HG02588 (cell line): ENCODE data around the gene STARD5.
A peak's percentile ranks its signal among the peaks of the same experiment; 100 is the strongest.
"Not testable (repeated sequence)": the region's sequence is repeated elsewhere in the genome, so short reads cannot be mapped to it uniquely, and the experiment has no call there.

Experiments
- ATAC-seq: cut with Tn5 transposase; IDR thresholded peaks from one replicate; pipeline ENCODE4 v1.9.1; 2021; ENCODE audit warnings: mild to moderate bottlenecking, moderate library complexity; ENCODE audit not compliant: unreplicated experiment

STARD5 gene

GRCh38 chr15:81323944-81324881, at the start of gene STARD5:
STARD5 (minus strand) TSS chr15:81324141; CDS start chr15:81324099, 42 bp downstream.
- ATAC-seq = peak; percentile 99

- ATAC-seq = no peak
Observed at GRCh38 chr15:81373176-81373575, 49.2 kb upstream of the STARD5 start.

- no peak for ATAC-seq
Observed at GRCh38 chr15:81372575-81372974, 48.6 kb upstream of the STARD5 start.

GRCh38 chr15:81363718-81364500, 40.0 kb upstream of the STARD5 start:
- ATAC-seq = no peak

- ATAC-seq = no peak
Observed at GRCh38 chr15:81363276-81363675, 39.3 kb upstream of the STARD5 start.

- no peak for ATAC-seq
Observed at GRCh38 chr15:81362790-81363189, 38.8 kb upstream of the STARD5 start.

- ATAC-seq = no peak
Observed at GRCh38 chr15:81361891-81362290, 38.0 kb upstream of the STARD5 start.

GRCh38 chr15:81360491-81360890, 36.5 kb upstream of the STARD5 start:
- ATAC-seq = no peak

- no peak for ATAC-seq
Observed at GRCh38 chr15:81358248-81358647, 34.3 kb upstream of the STARD5 start.

- ATAC-seq = no peak
Observed at GRCh38 chr15:81357180-81357686, 33.3 kb upstream of the STARD5 start.

- no peak for ATAC-seq
Observed at GRCh38 chr15:81356252-81356651, 32.3 kb upstream of the STARD5 start.

GRCh38 chr15:81351651-81352050, 27.7 kb upstream of the STARD5 start:
- ATAC-seq = no peak

- ATAC-seq = no peak
Observed at GRCh38 chr15:81349271-81349670, 25.3 kb upstream of the STARD5 start.

- ATAC-seq = not testable (repeated sequence)
Observed at GRCh38 chr15:81348691-81349090, 24.8 kb upstream of the STARD5 start.

GRCh38 chr15:81347910-81348309, 24.0 kb upstream of the STARD5 start:
- ATAC-seq = no peak

- ATAC-seq = no peak
Observed at GRCh38 chr15:81346611-81347010, 22.7 kb upstream of the STARD5 start.

GRCh38 chr15:81343371-81343770, 19.4 kb upstream of the STARD5 start:
- ATAC-seq = no peak

GRCh38 chr15:81341351-81341750, 17.4 kb upstream of the STARD5 start:
- no peak for ATAC-seq

GRCh38 chr15:81339851-81340250, 15.9 kb upstream of the STARD5 start:
- no peak for ATAC-seq

- ATAC-seq = no peak
Observed at GRCh38 chr15:81339321-81339720, 15.4 kb upstream of the STARD5 start.

GRCh38 chr15:81338170-81339007, 14.4 kb upstream of the STARD5 start:
- ATAC-seq = no peak
